ENCODE measurements around the gene ETFDH. TPM values are rescaled to one million over a fixed set of nuclear protein-coding genes. Genes with fewer than 3 reads are reported as not detected.
A peak's percentile ranks its signal among the peaks of the same experiment; 100 is the strongest.
"Not testable (repeated sequence)": the region's sequence is repeated elsewhere in the genome, so short reads cannot be mapped to it uniquely, and the experiment has no call there.

ETFDH gene
- total RNA-seq, 1 donor from 2014 or later: 25.4 TPM

GRCh38 chr4:158676076-158676475 is 4.0 kb downstream of the ETFDH start:
- DNase-seq (ENCODE audit: low read depth): no peak

GRCh38 chr4:158678767-158679166 is 6.7 kb downstream of the ETFDH start:
- no peak for DNase-seq (ENCODE audit: low read depth)

- no peak for DNase-seq (ENCODE audit: low read depth)
Measured at GRCh38 chr4:158681629-158682028, 9.5 kb downstream of the ETFDH start.

- peak; percentile 70 for DNase-seq (ENCODE audit: low read depth)
Measured at GRCh38 chr4:158682066-158682465, 10.0 kb downstream of the ETFDH start.

GRCh38 chr4:158688813-158689212 is 16.7 kb downstream of the ETFDH start:
- no peak for DNase-seq (ENCODE audit: low read depth)

- DNase-seq (ENCODE audit: low read depth): no peak
Measured at GRCh38 chr4:158704274-158704673, 32.2 kb downstream of the ETFDH start.

GRCh38 chr4:158710814-158711213 is 38.7 kb downstream of the ETFDH start:
- DNase-seq (ENCODE audit: low read depth): peak; percentile 5

- not testable (repeated sequence) for DNase-seq (ENCODE audit: low read depth)
Measured at GRCh38 chr4:158712622-158713021, 40.5 kb downstream of the ETFDH start.

GRCh38 chr4:158714937-158715336 is 42.8 kb downstream of the ETFDH start:
- DNase-seq (ENCODE audit: low read depth): no peak

GRCh38 chr4:158715802-158716201 is 43.7 kb downstream of the ETFDH start:
- DNase-seq (ENCODE audit: low read depth): no peak

GRCh38 chr4:158721680-158722079 is 49.6 kb downstream of the ETFDH start:
- DNase-seq (ENCODE audit: low read depth): no peak

GRCh38 chr4:158722291-158722916 is 50.3 kb downstream of the ETFDH start:
- DNase-seq (ENCODE audit: low read depth): peak; percentile 44

- DNase-seq (ENCODE audit: low read depth): peak; percentile 89
Measured at GRCh38 chr4:158722917-158723793, 51.1 kb downstream of the ETFDH start, which contains the start of gene PPID. Gene PPID, minus strand, starts transcription at chr4:158723396. Its CDS starts 108 bp downstream, at chr4:158723288.

GRCh38 chr4:158724637-158725036 is 52.5 kb downstream of the ETFDH start:
- DNase-seq (ENCODE audit: low read depth): no peak

- no peak for DNase-seq (ENCODE audit: low read depth)
Measured at GRCh38 chr4:158726633-158727032, 54.5 kb downstream of the ETFDH start.

GRCh38 chr4:158728236-158728635 is 56.1 kb downstream of the ETFDH start:
- no peak for DNase-seq (ENCODE audit: low read depth)

GRCh38 chr4:158729716-158730559 is 57.8 kb downstream of the ETFDH start:
- DNase-seq (ENCODE audit: low read depth): peak; percentile 77

GRCh38 chr4:158738866-158739265 is 66.8 kb downstream of the ETFDH start:
- DNase-seq (ENCODE audit: low read depth): no peak

GRCh38 chr4:158739600-158739999 is 67.5 kb downstream of the ETFDH start:
- DNase-seq (ENCODE audit: low read depth): no peak

- no peak for DNase-seq (ENCODE audit: low read depth)
Measured at GRCh38 chr4:158741326-158742021, 69.4 kb downstream of the ETFDH start.

- not testable (repeated sequence) for DNase-seq (ENCODE audit: low read depth)
Measured at GRCh38 chr4:158746537-158746936, 74.4 kb downstream of the ETFDH start.

Measured in myocyte (in vitro differentiated cells).